Measurements from ENCODE around the gene EDN1.
"Not testable (repeated sequence)": the region's sequence is repeated elsewhere in the genome, so short reads cannot be mapped to it uniquely, and the experiment has no call there.

EDN1 gene

GRCh38 chr6:12325872-12326271 is 35.7 kb downstream of the EDN1 start:
- TF ChIP-seq CTCF (IDR thresholded peaks at IDR 0.05) = no peak
- no peak overlapping the region for H3K27ac ChIP-seq
- no peak for DNase-seq (ENCODE audit: low spot score)
- H3K4me3 ChIP-seq = no peak overlapping the region

GRCh38 chr6:12327391-12327790 is 37.2 kb downstream of the EDN1 start:
- no peak overlapping the region for H3K4me3 ChIP-seq
- no peak for DNase-seq (ENCODE audit: low spot score)
- no peak for TF ChIP-seq CTCF (IDR thresholded peaks at IDR 0.05)
- H3K27ac ChIP-seq = no peak overlapping the region

- Histone ChIP-seq H3K4me3 (no peak overlapping the region), H3K27ac (no peak overlapping the region)
- DNase-seq (ENCODE audit: low spot score) = no peak
- TF ChIP-seq CTCF (IDR thresholded peaks at IDR 0.05) = no peak
These were observed 37.8 kb downstream of the EDN1 start for GRCh38 chr6:12327988-12328387.

GRCh38 chr6:12328701-12329100 is 38.5 kb downstream of the EDN1 start:
- no peak overlapping the region for H3K4me3 ChIP-seq

GRCh38 chr6:12331474-12331873 is 41.3 kb downstream of the EDN1 start:
- Histone ChIP-seq H3K27ac (peak overlapping the region; percentile 24 to 77), H3K4me3 (no peak overlapping the region)
- DNase-seq (ENCODE audit: low spot score) = no peak
- TF ChIP-seq CTCF (IDR thresholded peaks at IDR 0.05) = no peak

More at GRCh38 chr6:12328701-12329100, 38.5 kb downstream of the EDN1 start:
- DNase-seq (ENCODE audit: low spot score) = no peak
- no peak for TF ChIP-seq CTCF (IDR thresholded peaks at IDR 0.05)
- H3K27ac ChIP-seq = no peak overlapping the region

GRCh38 chr6:12331951-12332749 is 42.0 kb downstream of the EDN1 start:
- Histone ChIP-seq H3K4me3 (no peak overlapping the region), H3K27ac (peak overlapping the region; percentile 24 to 77)
- no peak for DNase-seq (ENCODE audit: low spot score)
- no peak for TF ChIP-seq CTCF (IDR thresholded peaks at IDR 0.05)

- DNase-seq (ENCODE audit: low spot score); H3K4me3 ChIP-seq: not testable (repeated sequence)
- peak overlapping the region in 1 of 2 donors; percentile 77 for H3K27ac ChIP-seq
These were observed 42.6 kb downstream of the EDN1 start for GRCh38 chr6:12332750-12333079.
